Panc1 (cell line): ENCODE results near the gene TPCN1. TPM values are rescaled to one million over a fixed set of nuclear protein-coding genes. Genes with fewer than 3 reads are reported as not detected.

Source experiments
- ATAC-seq: fragments of 200-7000 bp; cut with Tn5 transposase; 2 replicates; pipeline ENCODE4 v1.9.1; 2020; ENCODE audit warnings: mild to moderate bottlenecking, moderate library complexity
- BruUV-seq: library from RNA; stranded (reverse); fragments of 400-500 nt; replicated peaks from 2 replicates; lab custom pipeline; 2021; lab: Mats Ljungman, UMichigan
- CTCF ChIA-PET: fragments of 300-600 bp; sonication (Branson Sonifier 250); formaldehyde crosslinking; loops from one replicate; lab custom pipeline; 2022; ENCODE audit warnings: antibody characterized with exemption; lab: Charles Lee
- POLR2A ChIA-PET: fragments of 300-600 bp; sonication (Branson Sonifier 250); formaldehyde crosslinking; loops from one replicate; lab custom pipeline; 2022; ENCODE audit warnings: antibody characterized with exemption; lab: Charles Lee
- DNase-seq: peaks from one replicate; pipeline ENCODE4 v3.0.0-alpha.2; 2010; ENCODE audit warnings: low read depth, low spot score
- H3K27ac ChIP-seq: 2 replicates; pipeline ENCODE4 v1.5.1; 2011; ENCODE audit warnings: mild to moderate bottlenecking, low read length, inconsistent platforms
- H3K27me3 ChIP-seq: fragments of 200-500 bp; sonication (Bioruptor generic); 2 replicates; pipeline ENCODE4 v1.6.0; 2014; ENCODE audit warnings: low read length, inconsistent platforms; ENCODE audit not compliant: control insufficient read depth, insufficient read depth
- H3K36me3 ChIP-seq: fragments of 200-500 bp; sonication (Bioruptor generic); 2 replicates; pipeline ENCODE4 v1.5.1; 2014; ENCODE audit warnings: inconsistent platforms, mild to moderate bottlenecking, low read length, moderate library complexity; ENCODE audit not compliant: control insufficient read depth, insufficient read depth
- H3K4me1 ChIP-seq: 2 replicates; pipeline ENCODE4 v1.5.1; 2011; ENCODE audit warnings: inconsistent platforms, mild to moderate bottlenecking, low read length, moderate library complexity; ENCODE audit not compliant: control insufficient read depth, insufficient read depth
- H3K4me3 ChIP-seq, 2 experiments: 2 replicates each; pipeline ENCODE4 v1.5.1; 2011 to 2012; ENCODE audit warnings: low read depth in 2 of 2, low read length in 2 of 2, mild to moderate bottlenecking in 2 of 2, inconsistent platforms in 1 of 2, moderate library complexity in 1 of 2
- H3K9me3 ChIP-seq: fragments of 200-500 bp; sonication (Bioruptor generic); 2 replicates; pipeline ENCODE4 v1.5.1; 2014; ENCODE audit warnings: low read depth, mild to moderate bottlenecking, inconsistent platforms, low read length, moderate library complexity; ENCODE audit not compliant: control insufficient read depth, insufficient read depth
- POLR2AphosphoS5 ChIP-seq: IDR thresholded peaks from 2 replicates; pipeline ENCODE4 v1.6.1; 2012; ENCODE audit warnings: mild to moderate bottlenecking, low read depth, low read length, moderate library complexity
- SIN3A ChIP-seq: IDR thresholded peaks from 2 replicates; pipeline ENCODE4 v1.6.1; 2012; ENCODE audit warnings: low read depth, mild to moderate bottlenecking, low read length, moderate library complexity, borderline replicate concordance; ENCODE audit not compliant: insufficient read depth
- TCF7L2 ChIP-seq: IDR thresholded peaks from 2 replicates; pipeline ENCODE4 v1.6.1; 2011; ENCODE audit warnings: mild to moderate bottlenecking, low read depth, low read length, inconsistent platforms
- in situ Hi-C: cut with HindIII; loops from 2 replicates; pipeline ENCODE4 v1.10.0; 2016; ENCODE audit warnings: low sequenced_read_pairs, low pct_unique_long_range_greater_than_20kb
- intact Hi-C: fragments of 100-400 bp; cut with micrococcal nuclease; formaldehyde crosslinking; loops from one replicate; pipeline ENCODE4 v1.10.0; 2022; ENCODE audit not compliant: unreplicated experiment
- total RNA-seq: library from RNA; stranded (reverse); gene quantifications from one replicate; pipeline ENCODE4 v1.2.1, GENCODE V29; 2021; ENCODE audit not compliant: unreplicated experiment
- TF ChIP-seq, protein P1 (sequence below), 2 experiments: IDR thresholded peaks; 2 replicates each; pipeline ENCODE4 v1.6.1; 2011 to 2012; ENCODE audit warnings: low read depth in 2 of 2, control low read depth in 1 of 2, low read length in 1 of 2, mild to moderate bottlenecking in 1 of 2, moderate library complexity in 1 of 2; ENCODE audit not compliant: insufficient read depth in 1 of 2
- TF ChIP-seq, protein P2 (sequence below): fragments of 450-650 bp; IDR thresholded peaks from 2 replicates; pipeline ENCODE4 v1.5.1; 2017; ENCODE audit warnings: mild to moderate bottlenecking

The TPCN1 gene
- total RNA-seq, 1 experiment from 2014 or later, result 75.2 TPM

DNA sequence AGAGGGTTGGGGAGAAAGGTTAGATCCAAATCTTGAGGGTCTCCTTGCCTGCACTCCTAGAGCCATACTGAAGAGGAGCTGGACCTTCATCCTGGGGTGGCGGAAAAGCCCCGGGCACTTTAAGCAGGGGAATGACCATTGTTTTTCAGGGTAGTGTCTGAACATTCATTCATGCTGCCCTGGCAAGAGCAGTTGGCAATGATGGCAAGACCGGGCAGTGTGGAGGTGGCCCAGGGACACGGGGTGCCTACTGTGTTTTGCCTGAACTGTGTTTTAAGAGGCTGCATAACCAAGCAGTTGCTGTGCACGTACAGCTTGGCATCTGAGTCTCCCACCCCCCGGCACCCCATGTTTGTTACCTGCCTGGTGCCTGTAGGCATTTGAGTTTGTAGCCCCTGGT lies 14.7 kb downstream of the TPCN1 start:
- no peak for ATAC-seq
- no peaks in the 10 kb centered on the region for H3K9me3 ChIP-seq
- no peak for TF ChIP-seq TCF7L2
- no peak for TF ChIP-seq POLR2AphosphoS5
- TF ChIP-seq, protein P1, sequence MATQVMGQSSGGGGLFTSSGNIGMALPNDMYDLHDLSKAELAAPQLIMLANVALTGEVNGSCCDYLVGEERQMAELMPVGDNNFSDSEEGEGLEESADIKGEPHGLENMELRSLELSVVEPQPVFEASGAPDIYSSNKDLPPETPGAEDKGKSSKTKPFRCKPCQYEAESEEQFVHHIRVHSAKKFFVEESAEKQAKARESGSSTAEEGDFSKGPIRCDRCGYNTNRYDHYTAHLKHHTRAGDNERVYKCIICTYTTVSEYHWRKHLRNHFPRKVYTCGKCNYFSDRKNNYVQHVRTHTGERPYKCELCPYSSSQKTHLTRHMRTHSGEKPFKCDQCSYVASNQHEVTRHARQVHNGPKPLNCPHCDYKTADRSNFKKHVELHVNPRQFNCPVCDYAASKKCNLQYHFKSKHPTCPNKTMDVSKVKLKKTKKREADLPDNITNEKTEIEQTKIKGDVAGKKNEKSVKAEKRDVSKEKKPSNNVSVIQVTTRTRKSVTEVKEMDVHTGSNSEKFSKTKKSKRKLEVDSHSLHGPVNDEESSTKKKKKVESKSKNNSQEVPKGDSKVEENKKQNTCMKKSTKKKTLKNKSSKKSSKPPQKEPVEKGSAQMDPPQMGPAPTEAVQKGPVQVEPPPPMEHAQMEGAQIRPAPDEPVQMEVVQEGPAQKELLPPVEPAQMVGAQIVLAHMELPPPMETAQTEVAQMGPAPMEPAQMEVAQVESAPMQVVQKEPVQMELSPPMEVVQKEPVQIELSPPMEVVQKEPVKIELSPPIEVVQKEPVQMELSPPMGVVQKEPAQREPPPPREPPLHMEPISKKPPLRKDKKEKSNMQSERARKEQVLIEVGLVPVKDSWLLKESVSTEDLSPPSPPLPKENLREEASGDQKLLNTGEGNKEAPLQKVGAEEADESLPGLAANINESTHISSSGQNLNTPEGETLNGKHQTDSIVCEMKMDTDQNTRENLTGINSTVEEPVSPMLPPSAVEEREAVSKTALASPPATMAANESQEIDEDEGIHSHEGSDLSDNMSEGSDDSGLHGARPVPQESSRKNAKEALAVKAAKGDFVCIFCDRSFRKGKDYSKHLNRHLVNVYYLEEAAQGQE (IDR thresholded peaks at IDR 0.05; ENCODE audit: insufficient read depth in 1 of 2, low read depth in 2 of 2, low read length in 1 of 2), result no peak
- TF ChIP-seq, protein P2, sequence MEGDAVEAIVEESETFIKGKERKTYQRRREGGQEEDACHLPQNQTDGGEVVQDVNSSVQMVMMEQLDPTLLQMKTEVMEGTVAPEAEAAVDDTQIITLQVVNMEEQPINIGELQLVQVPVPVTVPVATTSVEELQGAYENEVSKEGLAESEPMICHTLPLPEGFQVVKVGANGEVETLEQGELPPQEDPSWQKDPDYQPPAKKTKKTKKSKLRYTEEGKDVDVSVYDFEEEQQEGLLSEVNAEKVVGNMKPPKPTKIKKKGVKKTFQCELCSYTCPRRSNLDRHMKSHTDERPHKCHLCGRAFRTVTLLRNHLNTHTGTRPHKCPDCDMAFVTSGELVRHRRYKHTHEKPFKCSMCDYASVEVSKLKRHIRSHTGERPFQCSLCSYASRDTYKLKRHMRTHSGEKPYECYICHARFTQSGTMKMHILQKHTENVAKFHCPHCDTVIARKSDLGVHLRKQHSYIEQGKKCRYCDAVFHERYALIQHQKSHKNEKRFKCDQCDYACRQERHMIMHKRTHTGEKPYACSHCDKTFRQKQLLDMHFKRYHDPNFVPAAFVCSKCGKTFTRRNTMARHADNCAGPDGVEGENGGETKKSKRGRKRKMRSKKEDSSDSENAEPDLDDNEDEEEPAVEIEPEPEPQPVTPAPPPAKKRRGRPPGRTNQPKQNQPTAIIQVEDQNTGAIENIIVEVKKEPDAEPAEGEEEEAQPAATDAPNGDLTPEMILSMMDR, result no peak
- TF ChIP-seq SIN3A, result no peak
- no peak overlapping the region for H3K27ac ChIP-seq
- H3K36me3 ChIP-seq, result no peaks in the 10 kb centered on the region; the same call in 1 of the 2 replicates
- POLR2A ChIA-PET, result no interaction called here
- no TSS peak for BruUV-seq
- intact Hi-C loops (no loop called here), in situ Hi-C loops (no loop called here)
- H3K27me3 ChIP-seq, result no peaks in the 10 kb centered on the region
- DNase-seq, result no peak
- H3K4me3 ChIP-seq, result no peak overlapping the region
- CTCF ChIA-PET, result interaction anchor here (0.5 kb wide), 1 partner anchor 13 kb away, joined by 5 read pairs; no protein-coding TSS in a partner anchor
- peaks cover 24% of the 10 kb centered on the region for H3K4me1 ChIP-seq

DNA sequence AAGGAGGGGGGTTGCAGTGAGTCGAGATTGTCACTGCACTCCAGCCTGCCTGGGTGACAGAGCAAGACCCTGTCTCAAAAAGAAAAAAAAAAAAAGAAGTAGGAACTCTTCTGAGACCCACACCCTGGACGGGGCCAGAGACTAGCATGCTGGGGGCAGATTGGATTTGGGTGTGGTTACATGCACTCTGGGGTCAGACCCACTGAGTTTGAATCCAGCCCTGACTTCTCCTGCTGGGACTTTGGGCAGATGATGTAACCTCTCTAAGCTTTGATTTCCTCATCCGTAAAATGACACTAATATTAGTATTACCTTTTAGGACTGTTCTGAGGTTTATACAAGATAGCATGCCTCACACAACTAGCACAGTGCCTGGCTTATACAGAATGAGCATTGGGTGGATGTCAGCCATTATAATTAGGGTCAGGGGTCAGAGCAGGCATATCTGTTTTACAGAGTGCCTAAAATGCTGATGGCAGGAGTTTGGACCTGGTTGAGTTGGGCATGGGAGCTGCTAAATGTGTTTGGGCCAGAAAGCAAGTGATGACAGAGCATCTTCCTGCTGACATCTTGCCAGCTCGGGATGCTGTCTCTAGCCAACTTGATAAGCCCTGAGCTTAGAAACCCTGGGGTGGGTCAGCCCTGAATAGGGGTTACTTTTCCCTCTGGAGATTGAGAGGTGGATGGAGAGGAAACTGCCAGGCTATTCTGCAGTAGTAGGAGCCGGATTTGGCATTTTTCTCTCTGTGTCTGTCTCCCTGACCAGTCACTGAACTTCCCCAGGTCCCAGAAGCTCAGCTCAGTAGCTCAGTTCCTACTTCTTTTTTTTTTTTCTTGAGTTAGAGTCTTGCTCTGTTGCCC lies 15.5 kb downstream of the TPCN1 start:
- BruUV-seq, result no TSS peak
- DNase-seq (no peak), ATAC-seq (no peak)
- H3K36me3 ChIP-seq, result no peaks in the 10 kb centered on the region; the same call in 1 of the 2 replicates
- H3K27ac ChIP-seq, result no peak overlapping the region
- H3K9me3 ChIP-seq, result no peaks in the 10 kb centered on the region
- H3K4me3 ChIP-seq, result no peak overlapping the region
- intact Hi-C loops, result no loop called here
- H3K27me3 ChIP-seq, result no peaks in the 10 kb centered on the region
- POLR2A ChIA-PET, result no interaction called here
- H3K4me1 ChIP-seq, result peaks cover 32% of the 10 kb centered on the region
- in situ Hi-C loops, result no loop called here
- TF ChIP-seq, protein P1 (IDR thresholded peaks at IDR 0.05; ENCODE audit: insufficient read depth in 1 of 2, low read depth in 2 of 2, low read length in 1 of 2), result no peak
- TF ChIP-seq TCF7L2 (no peak), POLR2AphosphoS5 (no peak), SIN3A (no peak)
- TF ChIP-seq, protein P2, result no peak
- CTCF ChIA-PET, result no interaction called here
